Measurements from ENCODE around the gene PDE11A.
"Not testable (repeated sequence)": the region's sequence is repeated elsewhere in the genome, so short reads cannot be mapped to it uniquely, and the experiment has no call there.

The PDE11A gene

GRCh38 chr2:178008636-178009289 is 63.8 kb downstream of the PDE11A start:
- no peak for DNase-seq

GRCh38 chr2:178006710-178007109 is 65.9 kb downstream of the PDE11A start:
- DNase-seq, result no peak

- DNase-seq, result no peak
These were observed 66.8 kb downstream of the PDE11A start for GRCh38 chr2:178005756-178006155.

GRCh38 chr2:178002038-178002437 is 70.5 kb downstream of the PDE11A start:
- no peak for DNase-seq

GRCh38 chr2:177998996-177999395 is 73.6 kb downstream of the PDE11A start:
- no peak for DNase-seq

- no peak for DNase-seq
These were observed 74.6 kb downstream of the PDE11A start for GRCh38 chr2:177998006-177998405.

- no peak for DNase-seq
These were observed 79.6 kb downstream of the PDE11A start for GRCh38 chr2:177992992-177993391.

GRCh38 chr2:177989029-177989885 is 83.3 kb downstream of the PDE11A start:
- DNase-seq, result no peak

- DNase-seq, result no peak
These were observed 87.8 kb downstream of the PDE11A start for GRCh38 chr2:177984749-177985148.

- DNase-seq, result no peak
These were observed 89.3 kb downstream of the PDE11A start for GRCh38 chr2:177983183-177983788.

- no peak for DNase-seq
These were observed 99.8 kb downstream of the PDE11A start for GRCh38 chr2:177972782-177973181.

GRCh38 chr2:177972123-177972522 is 100.5 kb downstream of the PDE11A start:
- DNase-seq, result no peak

GRCh38 chr2:177970670-177971454 is 101.7 kb downstream of the PDE11A start:
- no peak for DNase-seq

GRCh38 chr2:177964892-177965291 is 107.7 kb downstream of the PDE11A start:
- no peak for DNase-seq

- DNase-seq, result no peak
These were observed 120.4 kb downstream of the PDE11A start for GRCh38 chr2:177952151-177952550.

GRCh38 chr2:177947598-177947997 is 125.0 kb downstream of the PDE11A start:
- DNase-seq, result not testable (repeated sequence)

- not testable (repeated sequence) for DNase-seq
These were observed 128.0 kb downstream of the PDE11A start for GRCh38 chr2:177944530-177944929.

- DNase-seq, result no peak
These were observed 129.8 kb downstream of the PDE11A start for GRCh38 chr2:177942731-177943130.

GRCh38 chr2:177939211-177939610 is 133.4 kb downstream of the PDE11A start:
- no peak for DNase-seq

- DNase-seq, result no peak
These were observed 141.7 kb downstream of the PDE11A start for GRCh38 chr2:177930916-177931315.

- DNase-seq, result no peak
These were observed 142.7 kb downstream of the PDE11A start for GRCh38 chr2:177929662-177930522.

GRCh38 chr2:177923323-177923722 is 149.3 kb downstream of the PDE11A start:
- no peak for DNase-seq
